Lower lobe of right lung (tissue), 2 donors: Measurements from ENCODE around the gene LMF1. TPM values are rescaled to one million over a fixed set of nuclear protein-coding genes. Genes with fewer than 3 reads are reported as not detected.

Experiments used
- ATAC-seq, 2 donors: fragments of 200-7000 bp; cut with Tn5 transposase; one replicate each; pipeline ENCODE4 v1.9.1; 2020 to 2022; ENCODE audit warnings: mild to moderate bottlenecking in 2 of 2, moderate library complexity in 2 of 2
- DNase-seq: peaks from one replicate; pipeline ENCODE4 v3.0.0-alpha.2; 2020
- H3K27ac ChIP-seq: fragments of 200-600 bp; one replicate; pipeline ENCODE4 v1.8.0; 2022
- H3K27me3 ChIP-seq: fragments of 200-600 bp; one replicate; pipeline ENCODE4 v1.8.0; 2022; ENCODE audit warnings: low read depth
- H3K36me3 ChIP-seq: fragments of 200-600 bp; one replicate; pipeline ENCODE4 v1.8.0; 2022; ENCODE audit warnings: mild to moderate bottlenecking
- H3K4me1 ChIP-seq: fragments of 200-600 bp; one replicate; pipeline ENCODE4 v1.8.0; 2022
- H3K4me3 ChIP-seq: fragments of 200-600 bp; one replicate; pipeline ENCODE4 v1.8.0; 2022; ENCODE audit warnings: mild to moderate bottlenecking
- H3K9me3 ChIP-seq: fragments of 200-600 bp; one replicate; pipeline ENCODE4 v1.8.0; 2022
- CTCF ChIP-seq: fragments of 200-600 bp; IDR thresholded peaks from one replicate; pipeline ENCODE4 v1.8.0; 2022; ENCODE audit warnings: antibody characterized with exemption, mild to moderate bottlenecking
- intact Hi-C: fragments of 100-400 bp; cut with DNase I; formaldehyde crosslinking; loops from one replicate; pipeline ENCODE4 v1.11.0; 2022
- total RNA-seq: library from RNA; stranded (reverse); fragmentation: NEBNext Ultra II Directional; extraction: Animal tissue kit (Norgen Biotek cat#: 25700); gene quantifications from one replicate; pipeline ENCODE4 v1.2.1, GENCODE V29; 2021
- donor health status: DM: no; HTN: yes; CAD: no; lungs with severe emphysema.

The LMF1 gene
- total RNA-seq, 1 donor from 2014 or later = 23.8 TPM

GRCh38 chr16:975291-975690 lies 4.5 kb upstream of the LMF1 start:
- no peak for TF ChIP-seq CTCF
- intact Hi-C loops = no loop called here
- no peak overlapping the region for H3K27ac ChIP-seq
- no peaks in the 10 kb centered on the region for H3K9me3 ChIP-seq
- H3K27me3 ChIP-seq = peaks cover 21% of the 10 kb centered on the region
- ATAC-seq (no peak), DNase-seq (no peak)
- peaks cover 4% of the 10 kb centered on the region for H3K4me1 ChIP-seq
- H3K36me3 ChIP-seq = no peaks in the 10 kb centered on the region
- no peak overlapping the region for H3K4me3 ChIP-seq

- intact Hi-C loops = no loop called here
- H3K4me3 ChIP-seq = no peak overlapping the region
- DNase-seq (no peak), ATAC-seq (no peak)
- no peaks in the 10 kb centered on the region for H3K36me3 ChIP-seq
- H3K27me3 ChIP-seq = peaks cover 16% of the 10 kb centered on the region
- TF ChIP-seq CTCF = no peak
- H3K4me1 ChIP-seq = peaks cover 5% of the 10 kb centered on the region
- no peak overlapping the region for H3K27ac ChIP-seq
- H3K9me3 ChIP-seq = no peaks in the 10 kb centered on the region
Measured at GRCh38 chr16:974611-975261, 4.0 kb upstream of the LMF1 start.

- intact Hi-C loops = no loop called here
- H3K36me3 ChIP-seq = no peaks in the 10 kb centered on the region
- H3K4me3 ChIP-seq = no peak overlapping the region
- peaks cover 10% of the 10 kb centered on the region for H3K27me3 ChIP-seq
- no peak for ATAC-seq
- no peak for TF ChIP-seq CTCF
- H3K27ac ChIP-seq = no peak overlapping the region
- DNase-seq = no peak
- peaks cover 11% of the 10 kb centered on the region for H3K4me1 ChIP-seq
- H3K9me3 ChIP-seq = no peaks in the 10 kb centered on the region
Measured at GRCh38 chr16:974001-974601, 3.3 kb upstream of the LMF1 start.

GRCh38 chr16:973366-973765 lies 2.6 kb upstream of the LMF1 start:
- Histone ChIP-seq H3K27me3 (peaks cover 2% of the 10 kb centered on the region), H3K36me3 (no peaks in the 10 kb centered on the region), H3K4me3 (no peak overlapping the region), H3K9me3 (no peaks in the 10 kb centered on the region), H3K27ac (no peak overlapping the region), H3K4me1 (peaks cover 12% of the 10 kb centered on the region)
- TF ChIP-seq CTCF = no peak
- ATAC-seq (no peak), DNase-seq (no peak)
- intact Hi-C loops = no loop called here

GRCh38 chr16:972316-973002 lies 1.7 kb upstream of the LMF1 start:
- Histone ChIP-seq H3K27ac (no peak overlapping the region), H3K9me3 (no peaks in the 10 kb centered on the region), H3K27me3 (no peaks in the 10 kb centered on the region), H3K36me3 (peaks cover under 1% of the 10 kb centered on the region), H3K4me3 (no peak overlapping the region), H3K4me1 (peaks cover 12% of the 10 kb centered on the region)
- TF ChIP-seq CTCF = no peak
- no peak for ATAC-seq
- DNase-seq = no peak
- intact Hi-C loops = no loop called here
